Neural cell (in vitro differentiated cells): ENCODE results near the gene NFIB.

Experiments used
- EZH2 ChIP-seq: fragments of 200-600, 300-800 bp; shearing (Covaris generic), sonication (generic); IDR thresholded peaks from 2 replicates; pipeline ENCODE4 v1.6.1; 2014; ENCODE audit warnings: antibody characterized with exemption, low read length, borderline replicate concordance, mild to moderate bottlenecking; ENCODE audit not compliant: insufficient read depth, poor library complexity, severe bottlenecking
- MXI1 ChIP-seq: fragments of 450-650 bp; conservative IDR thresholded peaks from 2 replicates; pipeline ENCODE4 v1.6.1; 2014; ENCODE audit warnings: antibody characterized with exemption, mild to moderate bottlenecking; ENCODE audit not compliant: poor library complexity, severe bottlenecking
- POLR2AphosphoS5 ChIP-seq: IDR thresholded peaks from 2 replicates; pipeline ENCODE4 v1.6.1; 2012
- RAD21 ChIP-seq: fragments of 450-650 bp; conservative IDR thresholded peaks from 2 replicates; pipeline ENCODE4 v1.6.1; 2014; ENCODE audit warnings: antibody characterized with exemption, mild to moderate bottlenecking, moderate library complexity
- SMC3 ChIP-seq: fragments of 450-650 bp; conservative IDR thresholded peaks from 2 replicates; pipeline ENCODE4 v1.6.1; 2014; ENCODE audit warnings: antibody characterized with exemption, mild to moderate bottlenecking, moderate library complexity; ENCODE audit not compliant: poor library complexity
- TF ChIP-seq, protein P1 (sequence below): fragments of 450-650 bp; IDR thresholded peaks from 2 replicates; pipeline ENCODE4 v1.5.1; 2014; ENCODE audit warnings: antibody characterized with exemption, mild to moderate bottlenecking, moderate library complexity; ENCODE audit not compliant: poor library complexity, severe bottlenecking
- TF ChIP-seq, protein P2 (sequence below): IDR thresholded peaks from 2 replicates; pipeline ENCODE4 v1.6.1; 2012; ENCODE audit warnings: borderline replicate concordance

- TF ChIP-seq, protein P1, sequence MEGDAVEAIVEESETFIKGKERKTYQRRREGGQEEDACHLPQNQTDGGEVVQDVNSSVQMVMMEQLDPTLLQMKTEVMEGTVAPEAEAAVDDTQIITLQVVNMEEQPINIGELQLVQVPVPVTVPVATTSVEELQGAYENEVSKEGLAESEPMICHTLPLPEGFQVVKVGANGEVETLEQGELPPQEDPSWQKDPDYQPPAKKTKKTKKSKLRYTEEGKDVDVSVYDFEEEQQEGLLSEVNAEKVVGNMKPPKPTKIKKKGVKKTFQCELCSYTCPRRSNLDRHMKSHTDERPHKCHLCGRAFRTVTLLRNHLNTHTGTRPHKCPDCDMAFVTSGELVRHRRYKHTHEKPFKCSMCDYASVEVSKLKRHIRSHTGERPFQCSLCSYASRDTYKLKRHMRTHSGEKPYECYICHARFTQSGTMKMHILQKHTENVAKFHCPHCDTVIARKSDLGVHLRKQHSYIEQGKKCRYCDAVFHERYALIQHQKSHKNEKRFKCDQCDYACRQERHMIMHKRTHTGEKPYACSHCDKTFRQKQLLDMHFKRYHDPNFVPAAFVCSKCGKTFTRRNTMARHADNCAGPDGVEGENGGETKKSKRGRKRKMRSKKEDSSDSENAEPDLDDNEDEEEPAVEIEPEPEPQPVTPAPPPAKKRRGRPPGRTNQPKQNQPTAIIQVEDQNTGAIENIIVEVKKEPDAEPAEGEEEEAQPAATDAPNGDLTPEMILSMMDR: no peak
- TF ChIP-seq, protein P2, sequence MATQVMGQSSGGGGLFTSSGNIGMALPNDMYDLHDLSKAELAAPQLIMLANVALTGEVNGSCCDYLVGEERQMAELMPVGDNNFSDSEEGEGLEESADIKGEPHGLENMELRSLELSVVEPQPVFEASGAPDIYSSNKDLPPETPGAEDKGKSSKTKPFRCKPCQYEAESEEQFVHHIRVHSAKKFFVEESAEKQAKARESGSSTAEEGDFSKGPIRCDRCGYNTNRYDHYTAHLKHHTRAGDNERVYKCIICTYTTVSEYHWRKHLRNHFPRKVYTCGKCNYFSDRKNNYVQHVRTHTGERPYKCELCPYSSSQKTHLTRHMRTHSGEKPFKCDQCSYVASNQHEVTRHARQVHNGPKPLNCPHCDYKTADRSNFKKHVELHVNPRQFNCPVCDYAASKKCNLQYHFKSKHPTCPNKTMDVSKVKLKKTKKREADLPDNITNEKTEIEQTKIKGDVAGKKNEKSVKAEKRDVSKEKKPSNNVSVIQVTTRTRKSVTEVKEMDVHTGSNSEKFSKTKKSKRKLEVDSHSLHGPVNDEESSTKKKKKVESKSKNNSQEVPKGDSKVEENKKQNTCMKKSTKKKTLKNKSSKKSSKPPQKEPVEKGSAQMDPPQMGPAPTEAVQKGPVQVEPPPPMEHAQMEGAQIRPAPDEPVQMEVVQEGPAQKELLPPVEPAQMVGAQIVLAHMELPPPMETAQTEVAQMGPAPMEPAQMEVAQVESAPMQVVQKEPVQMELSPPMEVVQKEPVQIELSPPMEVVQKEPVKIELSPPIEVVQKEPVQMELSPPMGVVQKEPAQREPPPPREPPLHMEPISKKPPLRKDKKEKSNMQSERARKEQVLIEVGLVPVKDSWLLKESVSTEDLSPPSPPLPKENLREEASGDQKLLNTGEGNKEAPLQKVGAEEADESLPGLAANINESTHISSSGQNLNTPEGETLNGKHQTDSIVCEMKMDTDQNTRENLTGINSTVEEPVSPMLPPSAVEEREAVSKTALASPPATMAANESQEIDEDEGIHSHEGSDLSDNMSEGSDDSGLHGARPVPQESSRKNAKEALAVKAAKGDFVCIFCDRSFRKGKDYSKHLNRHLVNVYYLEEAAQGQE: no peak
- TF ChIP-seq POLR2AphosphoS5 (no peak), MXI1 (no peak), EZH2 (no peak), RAD21 (no peak), SMC3 (no peak)
Measured at GRCh38 chr9:14210428-14210827, 103.5 kb downstream of the NFIB start.
